Peyer's patch (tissue), 4 donors: Measurements from ENCODE around the gene PDE2A. TPM values are rescaled to one million over a fixed set of nuclear protein-coding genes. Genes with fewer than 3 reads are reported as not detected.

Source experiments
- DNase-seq, 3 donors: peaks; one replicate each; pipeline ENCODE4 v3.0.0-alpha.2; 2017 to 2019
- H3K27ac ChIP-seq, 4 donors: fragments of 200-600 bp; sonication (generic); one replicate each; pipeline ENCODE4 v1.5.1; 2016 to 2019
- H3K27me3 ChIP-seq, 2 donors: fragments of 200-600 bp; sonication (generic); one replicate each; pipeline ENCODE4 v1.5.1; 2019
- H3K36me3 ChIP-seq, 3 donors: fragments of 200-600 bp; sonication (generic); one replicate each; pipeline ENCODE4 v1.5.1; 2016 to 2019
- H3K4me1 ChIP-seq, 4 donors: fragments of 200-600 bp; sonication (generic); one replicate each; pipeline ENCODE4 v1.5.1; 2016 to 2019
- H3K4me3 ChIP-seq, 4 donors: fragments of 200-600 bp; sonication (generic); 1 replicate in 3 of 4; 2 replicates in 1 of 4; pipeline ENCODE4 v1.5.1; 2016 to 2019; ENCODE audit warnings: mild to moderate bottlenecking in 1 of 4
- H3K9me3 ChIP-seq, 4 donors: fragments of 200-600 bp; sonication (generic); one replicate each; pipeline ENCODE4 v1.5.1; 2016 to 2019; ENCODE audit warnings: mild to moderate bottlenecking in 1 of 4
- POLR2A ChIP-seq, 2 donors: fragments of 450-650 bp; IDR thresholded peaks; one replicate each; pipeline ENCODE4 v1.5.1; 2017; ENCODE audit warnings: antibody characterized with exemption in 2 of 2, mild to moderate bottlenecking in 2 of 2, moderate library complexity in 2 of 2
- total RNA-seq, 4 donors: library from RNA; depleted of rRNA; stranded (reverse); fragments of >200 nt; gene quantifications; one replicate each; pipeline ENCODE4 v1.1.0, GENCODE V29; 2016
- TF ChIP-seq, protein P1 (sequence below), 6 experiments: fragments of 450-650 bp in 4 of 6; fragments of 200-600 bp in 2 of 6; sonication (generic) in 1 of 6; IDR thresholded peaks; one replicate each; pipeline ENCODE4 v1.5.1; 2017 to 2019; ENCODE audit warnings: antibody characterized with exemption in 6 of 6, mild to moderate bottlenecking in 3 of 6, moderate library complexity in 1 of 6

PDE2A gene
- total RNA-seq, 4 donors from 2014 or later: 8.4 to 75.9 (median 33.1) TPM

DNA sequence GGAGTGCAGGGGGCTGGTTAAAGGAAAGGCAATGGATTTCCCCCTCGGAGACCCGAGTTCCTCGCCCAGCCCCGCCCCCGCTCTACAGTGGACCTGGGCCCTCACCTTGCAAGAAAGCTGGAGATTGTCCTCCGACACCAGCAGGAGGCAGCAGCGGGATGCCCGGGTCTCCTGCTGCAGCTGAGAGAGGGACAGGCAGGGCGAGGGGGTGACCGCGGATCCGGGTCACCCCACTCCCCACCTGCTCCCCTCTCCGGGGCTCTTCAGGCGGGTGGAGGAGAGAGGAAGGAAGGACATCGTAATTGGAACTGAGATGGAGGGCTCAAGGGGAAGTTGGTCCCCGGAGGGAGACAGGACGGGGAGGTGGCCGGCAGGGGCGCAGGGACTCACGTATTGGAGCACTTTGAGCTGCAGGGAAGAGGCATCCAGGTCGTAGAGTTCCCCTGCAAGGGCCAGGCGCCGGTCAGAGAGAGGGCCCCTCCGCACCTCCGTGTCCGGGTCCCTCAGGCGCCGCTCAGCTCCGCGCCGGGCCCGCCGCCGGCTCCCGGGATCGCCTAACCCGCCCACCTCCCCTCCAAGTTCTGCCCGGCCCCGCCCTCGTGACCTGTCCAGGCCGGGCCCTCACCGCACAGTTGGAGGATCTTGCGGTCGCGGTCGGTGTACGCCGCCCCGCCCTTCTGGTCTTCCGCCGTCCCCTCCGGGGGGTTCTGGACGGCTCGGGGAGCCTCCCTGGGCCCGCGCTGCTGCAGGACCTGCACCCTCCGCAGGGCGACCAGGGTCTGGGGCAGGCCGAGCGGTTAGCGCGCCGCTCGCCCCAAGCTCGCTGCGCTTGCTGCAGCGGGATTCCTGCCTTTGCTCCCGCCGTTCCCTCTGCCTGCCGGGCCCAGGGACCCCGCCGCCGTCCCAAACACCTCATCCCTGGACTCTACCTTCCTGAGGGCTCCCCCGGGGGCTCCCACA is 84.1 kb downstream of the PDE2A start:
- Histone ChIP-seq H3K9me3 (no peaks in the 10 kb centered on the region), H3K36me3 (no peaks in the 10 kb centered on the region), H3K27me3 (peaks cover 0 to 6% of the 10 kb centered on the region in 2 donors), H3K4me1 (peaks cover 0 to 22% (median 7%) of the 10 kb centered on the region in 4 donors), H3K4me3 (peak overlapping the region; percentile 17 to 44 (median 35)), H3K27ac (no peak overlapping the region)
- no peak for TF ChIP-seq POLR2A (IDR thresholded peaks at IDR 0.05)
- TF ChIP-seq, protein P1, sequence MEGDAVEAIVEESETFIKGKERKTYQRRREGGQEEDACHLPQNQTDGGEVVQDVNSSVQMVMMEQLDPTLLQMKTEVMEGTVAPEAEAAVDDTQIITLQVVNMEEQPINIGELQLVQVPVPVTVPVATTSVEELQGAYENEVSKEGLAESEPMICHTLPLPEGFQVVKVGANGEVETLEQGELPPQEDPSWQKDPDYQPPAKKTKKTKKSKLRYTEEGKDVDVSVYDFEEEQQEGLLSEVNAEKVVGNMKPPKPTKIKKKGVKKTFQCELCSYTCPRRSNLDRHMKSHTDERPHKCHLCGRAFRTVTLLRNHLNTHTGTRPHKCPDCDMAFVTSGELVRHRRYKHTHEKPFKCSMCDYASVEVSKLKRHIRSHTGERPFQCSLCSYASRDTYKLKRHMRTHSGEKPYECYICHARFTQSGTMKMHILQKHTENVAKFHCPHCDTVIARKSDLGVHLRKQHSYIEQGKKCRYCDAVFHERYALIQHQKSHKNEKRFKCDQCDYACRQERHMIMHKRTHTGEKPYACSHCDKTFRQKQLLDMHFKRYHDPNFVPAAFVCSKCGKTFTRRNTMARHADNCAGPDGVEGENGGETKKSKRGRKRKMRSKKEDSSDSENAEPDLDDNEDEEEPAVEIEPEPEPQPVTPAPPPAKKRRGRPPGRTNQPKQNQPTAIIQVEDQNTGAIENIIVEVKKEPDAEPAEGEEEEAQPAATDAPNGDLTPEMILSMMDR (IDR thresholded peaks at IDR 0.05): peak; percentile 6 to 59 (median 37)
- peak; percentile 59 to 70 (median 65) for DNase-seq

- H3K27ac ChIP-seq: no peak overlapping the region
- no peak overlapping the region for H3K4me3 ChIP-seq
- TF ChIP-seq, protein P1 (IDR thresholded peaks at IDR 0.05): no peak
- TF ChIP-seq POLR2A (IDR thresholded peaks at IDR 0.05): no peak
- no peaks in the 10 kb centered on the region for H3K36me3 ChIP-seq
- H3K4me1 ChIP-seq: peaks cover 0 to 33% (median 11%) of the 10 kb centered on the region in 4 donors
- H3K9me3 ChIP-seq: no peaks in the 10 kb centered on the region
- peak in 1 of 3 donors; percentile 46 for DNase-seq
- peaks cover 0 to 6% of the 10 kb centered on the region in 2 donors for H3K27me3 ChIP-seq
Measured at GRCh38 chr11:72588421-72589410, 85.5 kb downstream of the PDE2A start.

GRCh38 chr11:72587696-72588095 is 86.5 kb downstream of the PDE2A start:
- DNase-seq: peak in 1 of 3 donors; percentile 23
- H3K27ac ChIP-seq: no peak overlapping the region
- H3K36me3 ChIP-seq: peaks cover 0 to 3% (median 0%) of the 10 kb centered on the region in 3 donors
- H3K4me3 ChIP-seq: no peak overlapping the region
- peaks cover 0 to 33% (median 11%) of the 10 kb centered on the region in 4 donors for H3K4me1 ChIP-seq
- TF ChIP-seq, protein P1 (IDR thresholded peaks at IDR 0.05): no peak
- no peak for TF ChIP-seq POLR2A (IDR thresholded peaks at IDR 0.05)
- peaks cover 0 to 6% of the 10 kb centered on the region in 2 donors for H3K27me3 ChIP-seq
- H3K9me3 ChIP-seq: no peaks in the 10 kb centered on the region

DNA sequence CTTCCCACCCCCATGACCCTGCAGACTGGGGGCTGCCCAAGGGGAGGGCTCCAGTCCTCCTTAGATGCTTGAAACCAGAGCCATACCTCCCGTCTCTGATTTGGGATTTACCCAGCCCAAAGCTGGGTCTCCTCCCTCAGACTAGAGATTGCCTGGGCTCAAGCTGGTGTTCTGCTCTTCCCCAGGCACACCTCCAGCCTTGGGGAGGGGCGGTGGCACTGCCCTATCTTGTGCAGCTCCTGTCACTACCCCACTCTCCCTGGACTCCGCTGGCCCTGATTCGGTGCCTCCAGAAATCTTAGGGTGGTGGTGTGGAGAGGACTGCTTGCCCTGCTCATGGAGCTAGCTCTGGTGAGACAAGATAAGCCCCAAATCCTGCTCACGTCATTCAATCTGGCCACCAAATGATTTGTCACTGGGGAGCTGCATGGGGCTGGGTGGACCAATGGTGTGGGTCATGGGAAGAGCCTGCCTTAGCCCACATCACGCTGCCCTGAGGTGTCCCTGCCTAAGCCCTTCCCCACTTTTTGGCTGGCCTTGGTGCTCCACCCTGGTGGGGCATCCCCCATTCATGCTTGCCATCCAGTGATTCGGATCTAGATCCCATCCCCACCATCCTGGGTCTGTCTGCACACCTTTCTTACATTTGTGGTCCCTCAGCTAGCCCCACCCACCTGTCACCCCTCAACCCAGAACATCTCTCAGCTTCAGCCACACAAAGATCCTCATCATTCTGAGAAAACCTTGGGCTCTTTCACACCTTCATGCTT is 87.7 kb downstream of the PDE2A start:
- Histone ChIP-seq H3K4me3 (no peak overlapping the region), H3K4me1 (peaks cover 0 to 33% (median 11%) of the 10 kb centered on the region in 4 donors), H3K27ac (no peak overlapping the region), H3K27me3 (peaks cover 0 to 6% of the 10 kb centered on the region in 2 donors), H3K36me3 (peaks cover 0 to 3% (median 0%) of the 10 kb centered on the region in 3 donors), H3K9me3 (no peaks in the 10 kb centered on the region)
- TF ChIP-seq, protein P1 (IDR thresholded peaks at IDR 0.05): no peak
- no peak for TF ChIP-seq POLR2A (IDR thresholded peaks at IDR 0.05)
- peak in 1 of 3 donors; percentile 39 for DNase-seq
